ENCODE results near the gene KREMEN2. TPM values are rescaled to one million over a fixed set of nuclear protein-coding genes. Genes with fewer than 3 reads are reported as not detected.

KREMEN2 gene
- total and polyA plus RNA-seq, 12 donors, result not detected

- no peaks in the 10 kb centered on the region for H3K9me3 ChIP-seq (replicated peaks in 1 of 3)
- DNase-seq, result no peak
- H3K27me3 ChIP-seq, result peaks cover 6% of the 10 kb centered on the region
- no peak overlapping the region for H3K4me3 ChIP-seq
- TF ChIP-seq CTCF (IDR thresholded peaks at IDR 0.05) (no peak), POLR2A (IDR thresholded peaks at IDR 0.05) (no peak)
- no peak overlapping the region for H3K27ac ChIP-seq
- 86 to 93% (median 90%) methylated on average over 7 to 11 of the region's 11 CpGs for WGBS, 4 donors
- H3K4me1 ChIP-seq (replicated peaks in 1 of 2), result peaks cover 0 to 6% of the 10 kb centered on the region in 2 donors
- intact Hi-C loops (cut with DNase I), result no loop called here
- H3K36me3 ChIP-seq (replicated peaks in 1 of 2), result no peaks in the 10 kb centered on the region
Measured at GRCh38 chr16:2956579-2956956, 7.5 kb upstream of the KREMEN2 start.

- 73 to 84% (median 78%) methylated on average over 10 of the region's 10 CpGs for WGBS, 4 donors
- Histone ChIP-seq H3K9me3 (replicated peaks in 1 of 3) (no peaks in the 10 kb centered on the region), H3K27me3 (peaks cover 32% of the 10 kb centered on the region), H3K4me3 (no peak overlapping the region), H3K36me3 (replicated peaks in 1 of 2) (no peaks in the 10 kb centered on the region), H3K27ac (no peak overlapping the region), H3K4me1 (replicated peaks in 1 of 2) (peaks cover 10 to 16% of the 10 kb centered on the region in 2 donors)
- intact Hi-C loops (cut with DNase I), result no loop called here
- no peak for TF ChIP-seq POLR2A (IDR thresholded peaks at IDR 0.05)
- DNase-seq, result no peak
Measured at GRCh38 chr16:2959206-2959605, 4.9 kb upstream of the KREMEN2 start.

GRCh38 chr16:2960183-2961010, 3.7 kb upstream of the KREMEN2 start:
- H3K27ac ChIP-seq, result no peak overlapping the region
- H3K9me3 ChIP-seq (replicated peaks in 1 of 3), result no peaks in the 10 kb centered on the region
- DNase-seq, result no peak
- H3K4me3 ChIP-seq, result no peak overlapping the region
- H3K36me3 ChIP-seq (replicated peaks in 1 of 2), result no peaks in the 10 kb centered on the region
- TF ChIP-seq POLR2A (IDR thresholded peaks at IDR 0.05), result no peak
- TF ChIP-seq CTCF (IDR thresholded peaks at IDR 0.05), result no peak
- peaks cover 42% of the 10 kb centered on the region for H3K27me3 ChIP-seq
- H3K4me1 ChIP-seq (replicated peaks in 1 of 2), result peaks cover 19 to 26% of the 10 kb centered on the region in 2 donors
- intact Hi-C loops (cut with DNase I), result no loop called here
- 64 to 77% (median 75%) methylated on average over 15 to 17 of the region's 17 CpGs for WGBS, 4 donors

GRCh38 chr16:2962334-2963073, 1.6 kb upstream of the KREMEN2 start:
- Histone ChIP-seq H3K9me3 (replicated peaks in 1 of 3) (no peaks in the 10 kb centered on the region), H3K4me3 (no peak overlapping the region), H3K27ac (no peak overlapping the region), H3K27me3 (peaks cover 63% of the 10 kb centered on the region), H3K4me1 (replicated peaks in 1 of 2) (peaks cover 19 to 20% of the 10 kb centered on the region in 2 donors), H3K36me3 (replicated peaks in 1 of 2) (no peaks in the 10 kb centered on the region)
- TF ChIP-seq CTCF (IDR thresholded peaks at IDR 0.05), result no peak
- TF ChIP-seq POLR2A (IDR thresholded peaks at IDR 0.05), result no peak
- intact Hi-C loops (cut with DNase I), result no loop called here
- no peak for DNase-seq
- 30 to 34% (median 31%) methylated on average over 14 to 28 of the region's 28 CpGs for WGBS, 4 donors

Data from adrenal gland (tissue), 12 donors.